ENCODE results near the gene PPFIBP2. TPM values are rescaled to one million over a fixed set of nuclear protein-coding genes. Genes with fewer than 3 reads are reported as not detected.

PPFIBP2 gene
- total and polyA plus RNA-seq, 4 donors: 7.7 to 51.3 (median 18.6) TPM

GRCh38 chr11:7559398-7560283, 45.8 kb downstream of the PPFIBP2 start:
- Histone ChIP-seq H3K27ac (ENCODE audit: low read depth in 1 of 2, low read length in 1 of 2) (no peak overlapping the region), H3K9ac (ENCODE audit: insufficient read depth in 1 of 2, low read length in 2 of 2) (no peak overlapping the region), H3K36me3 (ENCODE audit: control insufficient read depth in 4 of 4, insufficient read depth in 4 of 4, low read length in 4 of 4) (no peaks in the 10 kb centered on the region), H3K27me3 (ENCODE audit: control insufficient read depth in 3 of 3, insufficient read depth in 3 of 3, low read length in 2 of 3) (no peaks in the 10 kb centered on the region), H3K4me3 (no peak overlapping the region), H3K9me3 (ENCODE audit: control insufficient read depth in 4 of 4, insufficient read depth in 3 of 4, low read length in 3 of 4) (no peaks in the 10 kb centered on the region), H3K4me1 (ENCODE audit: control insufficient read depth in 5 of 5, insufficient read depth in 5 of 5, low read length in 5 of 5) (peaks cover 0 to 4% (median under 1%) of the 10 kb centered on the region in 5 donors)
- TF ChIP-seq CTCF (IDR thresholded peaks at IDR 0.05; ENCODE audit: control extremely low read depth, extremely low read depth): no peak
- DNase-seq (no peak), ATAC-seq (ENCODE audit: insufficient read depth, low FRiP score) (no peak)
- 87% methylated on average over 4 of the region's 4 CpGs for WGBS, 2 donors

- DNase-seq (no peak), ATAC-seq (ENCODE audit: insufficient read depth, low FRiP score) (no peak)
- peaks cover 0 to 3% (median 0%) of the 10 kb centered on the region in 4 donors for H3K36me3 ChIP-seq (ENCODE audit: control insufficient read depth in 4 of 4, insufficient read depth in 4 of 4, low read length in 4 of 4)
- no peaks in the 10 kb centered on the region for H3K9me3 ChIP-seq (ENCODE audit: control insufficient read depth in 4 of 4, insufficient read depth in 3 of 4, low read length in 3 of 4)
- H3K27me3 ChIP-seq (ENCODE audit: control insufficient read depth in 3 of 3, insufficient read depth in 3 of 3, low read length in 2 of 3): no peaks in the 10 kb centered on the region
- H3K9ac ChIP-seq (ENCODE audit: insufficient read depth in 1 of 2, low read length in 2 of 2): no peak overlapping the region
- no peak for TF ChIP-seq CTCF (IDR thresholded peaks at IDR 0.05; ENCODE audit: control extremely low read depth, extremely low read depth)
- H3K27ac ChIP-seq (ENCODE audit: low read depth in 1 of 2, low read length in 1 of 2): no peak overlapping the region
- WGBS, 2 donors: 48 to 87% methylated on average over 2 of the region's 2 CpGs
- no peak overlapping the region for H3K4me3 ChIP-seq
- H3K4me1 ChIP-seq (ENCODE audit: control insufficient read depth in 5 of 5, insufficient read depth in 5 of 5, low read length in 5 of 5): peaks cover 0 to 3% (median 0%) of the 10 kb centered on the region in 5 donors
These were observed 47.8 kb downstream of the PPFIBP2 start for GRCh38 chr11:7561562-7561961.

- DNase-seq: no peak
- no peak for TF ChIP-seq CTCF (IDR thresholded peaks at IDR 0.05; ENCODE audit: control extremely low read depth, extremely low read depth)
- no peak overlapping the region for H3K4me3 ChIP-seq
- no peak overlapping the region for H3K27ac ChIP-seq (ENCODE audit: low read depth in 1 of 2, low read length in 1 of 2)
- peaks cover 0 to 2% (median 0%) of the 10 kb centered on the region in 4 donors for H3K9me3 ChIP-seq (ENCODE audit: control insufficient read depth in 4 of 4, insufficient read depth in 3 of 4, low read length in 3 of 4)
- 87 to 94% methylated on average over 2 of the region's 2 CpGs for WGBS, 2 donors
- no peaks in the 10 kb centered on the region for H3K27me3 ChIP-seq (ENCODE audit: control insufficient read depth in 3 of 3, insufficient read depth in 3 of 3, low read length in 2 of 3)
- H3K4me1 ChIP-seq (ENCODE audit: control insufficient read depth in 5 of 5, insufficient read depth in 5 of 5, low read length in 5 of 5): peaks cover 0 to 3% (median 0%) of the 10 kb centered on the region in 5 donors
- peaks cover 0 to 3% (median 0%) of the 10 kb centered on the region in 4 donors for H3K36me3 ChIP-seq (ENCODE audit: control insufficient read depth in 4 of 4, insufficient read depth in 4 of 4, low read length in 4 of 4)
- H3K9ac ChIP-seq (ENCODE audit: insufficient read depth in 1 of 2, low read length in 2 of 2): no peak overlapping the region
- no peak for ATAC-seq (ENCODE audit: insufficient read depth, low FRiP score)
These were observed 49.5 kb downstream of the PPFIBP2 start for GRCh38 chr11:7563281-7563680.

All from lung (tissue), 12 donors.